Hepatocyte (in vitro differentiated cells): ENCODE measurements around the gene CAMK2G.

ENCODE experiments used
- EZH2 ChIP-seq: fragments of 200-600 bp; sonication (generic); IDR thresholded peaks from 2 replicates; pipeline ENCODE4 v1.6.1; 2016; ENCODE audit warnings: antibody characterized with exemption, mild to moderate bottlenecking, borderline replicate concordance
- EZH2phosphoT487 ChIP-seq: fragments of 200-600 bp; sonication (generic); IDR thresholded peaks from one replicate; pipeline ENCODE4 v1.6.1; 2018; ENCODE audit warnings: antibody characterized with exemption, mild to moderate bottlenecking, low read depth, moderate library complexity; ENCODE audit not compliant: unreplicated experiment, severe bottlenecking
- TF ChIP-seq, protein P1 (sequence below): fragments of 200-600 bp; sonication (generic); IDR thresholded peaks from 2 replicates; pipeline ENCODE4 v1.5.1; 2016; ENCODE audit warnings: antibody characterized with exemption, mild to moderate bottlenecking; ENCODE audit not compliant: poor library complexity

DNA sequence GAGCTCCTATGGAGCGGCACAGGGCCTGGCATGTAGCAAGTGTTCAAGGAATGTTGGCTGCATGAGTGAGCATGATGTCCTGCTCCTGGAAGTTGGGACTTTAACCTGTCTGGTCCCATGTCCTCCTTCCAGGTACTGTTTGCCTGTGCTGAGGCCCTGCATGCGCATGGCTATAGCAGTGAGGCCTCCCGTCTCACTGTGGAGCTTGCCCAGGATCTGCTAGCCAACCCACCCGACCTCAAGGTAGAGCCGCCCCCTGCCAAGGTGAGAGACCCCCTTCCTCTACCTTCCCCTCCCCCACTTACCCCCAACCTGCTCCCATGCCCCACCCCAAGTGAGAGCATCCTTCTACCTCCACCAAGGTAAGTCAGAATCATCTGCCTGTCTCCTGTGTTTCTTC lies 80.9 kb downstream of the CAMK2G start:
- TF ChIP-seq, protein P1, sequence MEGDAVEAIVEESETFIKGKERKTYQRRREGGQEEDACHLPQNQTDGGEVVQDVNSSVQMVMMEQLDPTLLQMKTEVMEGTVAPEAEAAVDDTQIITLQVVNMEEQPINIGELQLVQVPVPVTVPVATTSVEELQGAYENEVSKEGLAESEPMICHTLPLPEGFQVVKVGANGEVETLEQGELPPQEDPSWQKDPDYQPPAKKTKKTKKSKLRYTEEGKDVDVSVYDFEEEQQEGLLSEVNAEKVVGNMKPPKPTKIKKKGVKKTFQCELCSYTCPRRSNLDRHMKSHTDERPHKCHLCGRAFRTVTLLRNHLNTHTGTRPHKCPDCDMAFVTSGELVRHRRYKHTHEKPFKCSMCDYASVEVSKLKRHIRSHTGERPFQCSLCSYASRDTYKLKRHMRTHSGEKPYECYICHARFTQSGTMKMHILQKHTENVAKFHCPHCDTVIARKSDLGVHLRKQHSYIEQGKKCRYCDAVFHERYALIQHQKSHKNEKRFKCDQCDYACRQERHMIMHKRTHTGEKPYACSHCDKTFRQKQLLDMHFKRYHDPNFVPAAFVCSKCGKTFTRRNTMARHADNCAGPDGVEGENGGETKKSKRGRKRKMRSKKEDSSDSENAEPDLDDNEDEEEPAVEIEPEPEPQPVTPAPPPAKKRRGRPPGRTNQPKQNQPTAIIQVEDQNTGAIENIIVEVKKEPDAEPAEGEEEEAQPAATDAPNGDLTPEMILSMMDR = no peak
- TF ChIP-seq EZH2 = no peak
- no peak for TF ChIP-seq EZH2phosphoT487
